ENCODE measurements around the gene EFCAB7. TPM values are rescaled to one million over a fixed set of nuclear protein-coding genes. Genes with fewer than 3 reads are reported as not detected.
A peak's percentile ranks its signal among the peaks of the same experiment; 100 is the strongest.

The EFCAB7 gene
- total RNA-seq, 1 donor from 2014 or later: 11.0 TPM

DNA sequence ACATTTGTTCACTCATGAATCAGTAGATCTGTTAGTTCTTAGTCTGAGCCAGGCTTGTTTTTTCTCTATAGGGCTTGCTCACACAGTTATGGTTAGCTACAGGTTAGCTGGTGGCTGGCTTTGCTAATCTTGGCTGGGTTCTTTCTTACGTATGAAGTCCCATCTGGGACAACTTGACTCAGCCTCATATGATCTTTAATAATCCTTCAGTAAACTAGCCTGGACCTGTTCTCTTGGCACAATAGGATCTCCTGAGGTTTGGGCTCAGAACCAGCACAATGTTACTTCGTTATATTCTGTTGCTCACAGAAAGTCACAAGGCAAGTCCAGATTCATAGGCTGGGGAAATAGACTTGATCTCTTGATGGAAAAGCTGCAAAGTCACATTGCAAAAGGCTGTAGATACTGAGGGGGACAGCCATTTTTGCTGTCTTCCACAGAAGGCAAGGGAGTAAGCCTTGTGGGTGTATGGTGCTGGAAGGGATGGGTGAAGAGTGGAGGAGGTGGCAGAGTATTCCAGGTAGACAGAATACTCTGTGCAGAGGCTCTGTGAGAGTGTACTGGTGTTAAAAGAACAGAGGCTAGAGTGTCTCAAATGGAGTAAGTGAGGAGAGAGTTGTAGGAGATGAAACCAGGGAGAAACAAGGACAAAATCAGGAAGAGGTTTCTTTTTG lies 24.4 kb downstream of the EFCAB7 start:
- Mint-ChIP-seq H3K27me3 (ENCODE audit: low read depth) (no peaks in the 10 kb centered on the region), H3K9me3 (peaks cover 2% of the 10 kb centered on the region), H3K4me1 (no peaks in the 10 kb centered on the region), H3K36me3 (ENCODE audit: low read depth) (peaks cover 14% of the 10 kb centered on the region), H3K4me3 (no peak overlapping the region), H3K27ac (ENCODE audit: unreplicated experiment) (no peak overlapping the region)
- no peak for DNase-seq (ENCODE audit: low read depth, low spot score)
- TF ChIP-seq, protein P1, sequence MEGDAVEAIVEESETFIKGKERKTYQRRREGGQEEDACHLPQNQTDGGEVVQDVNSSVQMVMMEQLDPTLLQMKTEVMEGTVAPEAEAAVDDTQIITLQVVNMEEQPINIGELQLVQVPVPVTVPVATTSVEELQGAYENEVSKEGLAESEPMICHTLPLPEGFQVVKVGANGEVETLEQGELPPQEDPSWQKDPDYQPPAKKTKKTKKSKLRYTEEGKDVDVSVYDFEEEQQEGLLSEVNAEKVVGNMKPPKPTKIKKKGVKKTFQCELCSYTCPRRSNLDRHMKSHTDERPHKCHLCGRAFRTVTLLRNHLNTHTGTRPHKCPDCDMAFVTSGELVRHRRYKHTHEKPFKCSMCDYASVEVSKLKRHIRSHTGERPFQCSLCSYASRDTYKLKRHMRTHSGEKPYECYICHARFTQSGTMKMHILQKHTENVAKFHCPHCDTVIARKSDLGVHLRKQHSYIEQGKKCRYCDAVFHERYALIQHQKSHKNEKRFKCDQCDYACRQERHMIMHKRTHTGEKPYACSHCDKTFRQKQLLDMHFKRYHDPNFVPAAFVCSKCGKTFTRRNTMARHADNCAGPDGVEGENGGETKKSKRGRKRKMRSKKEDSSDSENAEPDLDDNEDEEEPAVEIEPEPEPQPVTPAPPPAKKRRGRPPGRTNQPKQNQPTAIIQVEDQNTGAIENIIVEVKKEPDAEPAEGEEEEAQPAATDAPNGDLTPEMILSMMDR (conservative IDR thresholded peaks at IDR 0.05): no peak

DNA sequence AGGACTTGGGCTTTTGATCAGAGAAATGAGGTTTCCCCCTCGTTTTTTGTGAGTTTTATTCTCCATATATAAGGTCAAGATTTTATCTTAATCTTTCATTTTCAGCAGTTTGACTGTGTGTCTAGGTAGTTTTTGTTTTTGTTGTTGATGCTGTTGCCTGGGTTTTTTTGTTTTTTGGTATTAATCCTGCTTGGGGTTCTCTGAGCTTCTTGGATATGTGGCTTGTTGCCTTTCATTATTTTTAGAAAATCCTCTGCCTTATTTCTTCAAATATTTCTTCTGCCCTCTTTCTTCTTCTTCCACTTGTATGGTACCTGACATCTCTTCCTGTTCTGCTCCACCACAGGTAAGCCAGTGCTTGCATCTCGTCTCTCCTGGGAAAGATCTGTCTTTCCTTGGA lies 25.0 kb downstream of the EFCAB7 start:
- Mint-ChIP-seq H3K9me3 (no peaks in the 10 kb centered on the region), H3K36me3 (ENCODE audit: low read depth) (peaks cover 11% of the 10 kb centered on the region), H3K27ac (ENCODE audit: unreplicated experiment) (no peak overlapping the region), H3K27me3 (ENCODE audit: low read depth) (no peaks in the 10 kb centered on the region), H3K4me3 (no peak overlapping the region), H3K4me1 (no peaks in the 10 kb centered on the region)
- DNase-seq (ENCODE audit: low read depth, low spot score): no peak
- TF ChIP-seq, protein P1 (conservative IDR thresholded peaks at IDR 0.05): no peak

DNA sequence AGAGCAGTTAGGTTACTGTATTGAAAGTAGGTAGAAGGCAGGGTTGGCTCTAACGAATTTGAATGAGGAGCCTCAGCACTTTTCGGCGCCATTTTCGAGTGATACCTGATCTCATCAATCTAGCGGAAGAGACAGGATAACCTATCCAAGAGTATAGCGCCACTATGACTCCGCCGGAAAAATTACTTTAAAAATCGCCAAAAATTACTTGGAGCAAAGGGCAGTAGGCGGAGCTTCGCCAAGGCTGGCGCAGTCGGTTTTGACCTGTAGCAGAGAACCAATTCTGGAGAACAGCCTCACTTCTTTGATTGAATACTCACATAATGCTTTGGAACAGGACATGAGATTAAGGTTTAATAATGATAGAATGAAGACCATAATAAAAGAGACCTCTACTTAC lies 25.6 kb downstream of the EFCAB7 start:
- H3K9me3 Mint-ChIP-seq: no peaks in the 10 kb centered on the region
- no peak overlapping the region for H3K27ac Mint-ChIP-seq (ENCODE audit: unreplicated experiment)

DNA sequence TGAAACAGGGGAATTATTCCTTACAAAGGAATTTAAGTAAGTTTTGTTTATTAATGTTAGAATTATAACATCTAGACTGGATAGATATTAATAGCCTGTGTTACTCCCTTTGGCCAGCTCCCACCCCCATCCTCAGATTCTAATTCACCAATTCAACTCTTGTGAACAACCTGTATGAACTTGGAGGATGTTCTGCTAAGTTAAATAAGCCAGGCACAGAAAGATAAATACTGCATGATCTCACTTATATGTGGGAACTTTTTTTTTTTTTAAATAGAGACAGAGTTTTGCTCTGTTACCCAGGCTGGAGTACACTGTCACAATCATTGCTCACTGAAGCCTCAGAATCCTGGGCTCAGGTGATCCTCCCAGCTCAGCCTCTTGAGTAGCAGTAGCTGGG lies 32.2 kb downstream of the EFCAB7 start:
- no peaks in the 10 kb centered on the region for H3K27me3 Mint-ChIP-seq (ENCODE audit: low read depth)
- TF ChIP-seq, protein P1 (conservative IDR thresholded peaks at IDR 0.05): no peak
- no peak for DNase-seq (ENCODE audit: low read depth, low spot score)
- no peak overlapping the region for H3K27ac Mint-ChIP-seq (ENCODE audit: unreplicated experiment)
- no peaks in the 10 kb centered on the region for H3K9me3 Mint-ChIP-seq
- H3K4me3 Mint-ChIP-seq: no peak overlapping the region
- H3K4me1 Mint-ChIP-seq: no peaks in the 10 kb centered on the region
- peaks cover 2% of the 10 kb centered on the region for H3K36me3 Mint-ChIP-seq (ENCODE audit: low read depth)

More for the DNA sequence above, 25.6 kb downstream of the EFCAB7 start:
- TF ChIP-seq, protein P1 (conservative IDR thresholded peaks at IDR 0.05): no peak
- DNase-seq (ENCODE audit: low read depth, low spot score): no peak
- no peaks in the 10 kb centered on the region for H3K4me1 Mint-ChIP-seq
- H3K4me3 Mint-ChIP-seq: no peak overlapping the region
- H3K36me3 Mint-ChIP-seq (ENCODE audit: low read depth): peaks cover 11% of the 10 kb centered on the region
- no peaks in the 10 kb centered on the region for H3K27me3 Mint-ChIP-seq (ENCODE audit: low read depth)

DNA sequence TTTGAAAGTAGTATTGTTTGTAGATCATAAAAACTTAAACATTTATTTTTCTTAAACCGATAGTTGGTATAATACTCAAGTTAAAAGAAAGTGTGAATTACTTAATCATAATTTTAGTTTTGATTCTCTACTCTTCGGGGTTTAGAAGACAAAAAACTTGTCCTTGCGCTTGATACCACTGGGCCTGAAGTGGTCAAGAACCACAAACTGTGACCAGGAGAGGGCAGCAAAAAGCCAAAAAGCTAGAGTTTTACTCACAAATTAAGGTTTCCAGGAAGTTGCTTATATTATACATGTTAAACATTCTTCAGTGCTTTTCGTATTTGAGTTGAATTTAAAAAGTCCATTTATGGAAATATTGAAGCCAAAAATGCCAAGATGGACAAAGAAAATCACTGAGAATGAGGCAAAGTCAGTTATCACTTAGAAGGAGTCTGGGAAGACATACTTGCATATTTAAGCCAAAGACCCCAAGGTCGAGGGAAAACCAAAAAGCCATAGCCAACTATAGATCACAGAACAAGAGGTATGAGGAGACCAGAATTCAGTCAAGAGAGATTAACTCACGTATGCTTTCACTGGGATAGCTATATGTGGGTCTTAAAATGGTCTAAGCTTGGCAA lies 34.2 kb downstream of the EFCAB7 start:
- Mint-ChIP-seq H3K9me3 (no peaks in the 10 kb centered on the region), H3K4me3 (no peak overlapping the region), H3K4me1 (no peaks in the 10 kb centered on the region), H3K27ac (ENCODE audit: unreplicated experiment) (no peak overlapping the region), H3K27me3 (ENCODE audit: low read depth) (no peaks in the 10 kb centered on the region), H3K36me3 (ENCODE audit: low read depth) (peaks cover 2% of the 10 kb centered on the region)
- peak; percentile 30 for DNase-seq (ENCODE audit: low read depth, low spot score)
- TF ChIP-seq, protein P1 (conservative IDR thresholded peaks at IDR 0.05): peak; percentile 71
